HCT116 (cell line): Measurements from ENCODE around the gene TSPEAR. TPM values are rescaled to one million over a fixed set of nuclear protein-coding genes. Genes with fewer than 3 reads are reported as not detected.

Experiments used
- ATAC-seq: fragments of 200-7000 bp; cut with Tn5 transposase; 2 replicates; pipeline ENCODE4 v1.9.1; 2020; ENCODE audit warnings: mild to moderate bottlenecking, moderate library complexity
- BruUV-seq: library from RNA; stranded (reverse); fragments of 400-500 nt; replicated peaks from 2 replicates; lab custom pipeline; 2021; lab: Mats Ljungman, UMichigan
- CTCF ChIA-PET: fragments of 300-600 bp; sonication (Branson Sonifier 250); formaldehyde crosslinking; loops from one replicate; lab custom pipeline; 2021; ENCODE audit warnings: antibody characterized with exemption; lab: Charles Lee
- POLR2A ChIA-PET: fragments of 300-600, 350-600 bp; sonication (Branson Sonifier 250); formaldehyde crosslinking; loops from one replicate; lab custom pipeline; 2021; ENCODE audit warnings: antibody characterized with exemption; lab: Charles Lee
- RAD21 ChIA-PET, 2 experiments: fragments of 300-600 bp; sonication (Branson Sonifier 250); formaldehyde crosslinking; loops; one replicate each; lab custom pipeline; 2023; ENCODE audit warnings: low total read pairs in 2 of 2; ENCODE audit not compliant: uncharacterized antibody in 2 of 2, unreplicated experiment in 2 of 2, low non-redundant PET in 1 of 2; lab: Charles Lee
- DNase-seq: peaks from one replicate; pipeline ENCODE4 v3.0.0-alpha.2; 2010; ENCODE audit warnings: low read depth, low spot score
- H2AFZ ChIP-seq: fragments of 200-600 bp; shearing (Covaris generic), sonication (generic); 2 replicates; pipeline ENCODE4 v1.6.1; 2017; ENCODE audit warnings: low read depth, mixed run types, mixed read lengths, antibody characterized with exemption, low read length; ENCODE audit not compliant: poor library complexity, severe bottlenecking
- H3K27ac ChIP-seq: 2 replicates; pipeline ENCODE4 v1.5.1; 2012; ENCODE audit warnings: low read depth, low read length
- H3K27me3 ChIP-seq: fragments of 200-600 bp; sonication (generic); 2 replicates; pipeline ENCODE4 v1.6.1; 2016; ENCODE audit warnings: mixed run types, low read length, mixed read lengths; ENCODE audit not compliant: insufficient read depth
- H3K36me3 ChIP-seq, 2 experiments: fragments of 200-500 bp in 1 of 2; fragments of 200-600 bp in 1 of 2; sonication (Bioruptor generic) in 1 of 2; sonication (generic) in 1 of 2; 2 replicates each; pipeline versions ENCODE4 v1.5.1 to v1.6.1; 2014 to 2016; ENCODE audit warnings: low read length in 2 of 2, inconsistent platforms in 1 of 2, mixed read lengths in 1 of 2, mixed run types in 1 of 2; ENCODE audit not compliant: insufficient read depth in 2 of 2, control insufficient read depth in 1 of 2
- H3K4me1 ChIP-seq, 2 experiments: fragments of 200-600 bp in 1 of 2; sonication (generic) in 1 of 2; 2 replicates each; pipeline versions ENCODE4 v1.5.1 to v1.6.1; 2012 to 2017; ENCODE audit warnings: low read length in 2 of 2, inconsistent platforms in 1 of 2, mild to moderate bottlenecking in 1 of 2, mixed read lengths in 1 of 2, mixed run types in 1 of 2, moderate library complexity in 1 of 2; ENCODE audit not compliant: insufficient read depth in 2 of 2, control insufficient read depth in 1 of 2
- H3K4me2 ChIP-seq: fragments of 200-600 bp; sonication (generic); 2 replicates; pipeline ENCODE4 v1.6.1; 2017; ENCODE audit warnings: mixed run types, low read length, mixed read lengths
- H3K4me3 ChIP-seq, 2 experiments: fragments of 200-600 bp in 1 of 2; sonication (generic) in 1 of 2; replicated peaks in 1 of 2; 2 replicates each; pipeline ENCODE4 v1.5.1; 2011 to 2016; ENCODE audit warnings: low read length in 2 of 2, control low read depth in 1 of 2, low read depth in 1 of 2, mild to moderate bottlenecking in 1 of 2, mixed read lengths in 1 of 2, mixed run types in 1 of 2
- H3K79me2 ChIP-seq: fragments of 200-600 bp; sonication (generic); 2 replicates; pipeline ENCODE4 v1.6.1; 2017; ENCODE audit warnings: mild to moderate bottlenecking, mixed run types, low read length, moderate library complexity, mixed read lengths; ENCODE audit not compliant: insufficient read depth
- H3K9ac ChIP-seq: fragments of 200-600 bp; sonication (generic); 2 replicates; pipeline ENCODE4 v1.6.1; 2016; ENCODE audit warnings: low read length, mixed read lengths
- H3K9me2 ChIP-seq: fragments of 200-600 bp; sonication (generic), shearing (Covaris generic); 2 replicates; pipeline ENCODE4 v1.6.1; 2017; ENCODE audit warnings: mixed run types, mild to moderate bottlenecking, moderate library complexity; ENCODE audit not compliant: insufficient read depth
- H3K9me3 ChIP-seq, 2 experiments: fragments of 200-500 bp in 1 of 2; fragments of 200-600 bp in 1 of 2; sonication (Bioruptor generic) in 1 of 2; sonication (generic) in 1 of 2; 2 replicates each; pipeline ENCODE4 v1.6.1; 2014 to 2017; ENCODE audit warnings: low read length in 2 of 2, mixed read lengths in 2 of 2, inconsistent platforms in 1 of 2, low read depth in 1 of 2, mild to moderate bottlenecking in 1 of 2, mixed run types in 1 of 2, moderate library complexity in 1 of 2; ENCODE audit not compliant: control insufficient read depth in 1 of 2, insufficient read depth in 1 of 2
- H4K20me1 ChIP-seq: fragments of 200-600 bp; sonication (generic), shearing (Covaris generic); 2 replicates; pipeline ENCODE4 v1.6.1; 2017; ENCODE audit warnings: mixed run types, mild to moderate bottlenecking, moderate library complexity; ENCODE audit not compliant: insufficient read depth
- CBX3 ChIP-seq: IDR thresholded peaks from 2 replicates; pipeline ENCODE4 v1.6.1; 2012; ENCODE audit warnings: low read depth
- ELF1 ChIP-seq: IDR thresholded peaks from 2 replicates; pipeline ENCODE4 v1.6.1; 2012; ENCODE audit warnings: low read depth, borderline replicate concordance
- EZH2phosphoT487 ChIP-seq: fragments of 200-600 bp; IDR thresholded peaks from 2 replicates; pipeline ENCODE4 v1.6.1; 2018; ENCODE audit warnings: antibody characterized with exemption, borderline replicate concordance
- FOSL1 ChIP-seq: IDR thresholded peaks from 2 replicates; pipeline ENCODE4 v1.6.1; 2012; ENCODE audit warnings: low read depth
- POLR2AphosphoS5 ChIP-seq: IDR thresholded peaks from 2 replicates; pipeline ENCODE4 v1.6.1; 2011; ENCODE audit warnings: mild to moderate bottlenecking, low read depth, low read length, moderate library complexity
- RAD21 ChIP-seq: IDR thresholded peaks from 2 replicates; pipeline ENCODE4 v1.6.1; 2012; ENCODE audit warnings: low read depth, mild to moderate bottlenecking
- SIN3A ChIP-seq: IDR thresholded peaks from 2 replicates; pipeline ENCODE4 v1.6.1; 2012; ENCODE audit warnings: low read depth
- SP1 ChIP-seq: IDR thresholded peaks from 2 replicates; pipeline ENCODE4 v1.6.1; 2012; ENCODE audit warnings: low read depth
- TCF7L2 ChIP-seq: IDR thresholded peaks from 2 replicates; pipeline ENCODE4 v1.7.0; 2011; ENCODE audit warnings: borderline replicate concordance, inconsistent platforms; ENCODE audit not compliant: insufficient read depth, insufficient read length; ENCODE audit errors: extremely low read depth
- YY1 ChIP-seq: IDR thresholded peaks from 2 replicates; pipeline ENCODE4 v1.6.1; 2011; ENCODE audit warnings: low read length, low read depth, moderate library complexity, mild to moderate bottlenecking; ENCODE audit not compliant: insufficient replicate concordance; ENCODE audit errors: extremely low read depth
- ZFX ChIP-seq: fragments of 450-650 bp; IDR thresholded peaks from 2 replicates; pipeline ENCODE4 v1.6.1; 2017
- ZNF274 ChIP-seq: fragments of 200-500 bp; sonication (Bioruptor generic); IDR thresholded peaks from 2 replicates; pipeline ENCODE4 v1.6.1; 2014; ENCODE audit warnings: mild to moderate bottlenecking, low read depth, low read length, inconsistent platforms
- intact Hi-C: fragments of 100-400 bp; cut with micrococcal nuclease; formaldehyde crosslinking; loops from 2 replicates; pipeline ENCODE4 v1.10.0; 2022
- total RNA-seq: library from RNA; stranded (reverse); gene quantifications from one replicate; pipeline ENCODE4 v1.2.1, GENCODE V29; 2021; ENCODE audit not compliant: unreplicated experiment
- TF ChIP-seq, protein P1 (sequence below): IDR thresholded peaks from 2 replicates; pipeline ENCODE4 v1.6.1; 2012
- TF ChIP-seq, protein P2 (sequence below), 3 experiments: fragments of 200-600 bp in 1 of 3; sonication (generic) in 1 of 3; IDR thresholded peaks in 2 of 3; conservative IDR thresholded peaks in 1 of 3; 2 replicates each; pipeline ENCODE4 v1.5.1; 2012 to 2017; ENCODE audit warnings: low read depth in 2 of 3, low read length in 2 of 3, antibody characterized with exemption in 1 of 3, borderline replicate concordance in 1 of 3, control low read depth in 1 of 3, mild to moderate bottlenecking in 1 of 3, mixed read lengths in 1 of 3, mixed run types in 1 of 3, moderate library complexity in 1 of 3; ENCODE audit not compliant: insufficient read depth in 1 of 3
- TF ChIP-seq, protein P3 (sequence below): IDR thresholded peaks from 2 replicates; pipeline ENCODE4 v1.6.1; 2011; ENCODE audit warnings: mild to moderate bottlenecking, low read length, moderate library complexity; ENCODE audit not compliant: insufficient replicate concordance; ENCODE audit errors: extremely low read depth
- TF ChIP-seq, protein P4 (sequence below): IDR thresholded peaks from 2 replicates; pipeline ENCODE4 v1.6.1; 2012
- TF ChIP-seq, protein P5 (sequence below): IDR thresholded peaks from 2 replicates; pipeline ENCODE4 v1.6.1; 2012; ENCODE audit warnings: low read depth

Gene TSPEAR
- total RNA-seq, 1 experiment from 2014 or later, result not detected

DNA sequence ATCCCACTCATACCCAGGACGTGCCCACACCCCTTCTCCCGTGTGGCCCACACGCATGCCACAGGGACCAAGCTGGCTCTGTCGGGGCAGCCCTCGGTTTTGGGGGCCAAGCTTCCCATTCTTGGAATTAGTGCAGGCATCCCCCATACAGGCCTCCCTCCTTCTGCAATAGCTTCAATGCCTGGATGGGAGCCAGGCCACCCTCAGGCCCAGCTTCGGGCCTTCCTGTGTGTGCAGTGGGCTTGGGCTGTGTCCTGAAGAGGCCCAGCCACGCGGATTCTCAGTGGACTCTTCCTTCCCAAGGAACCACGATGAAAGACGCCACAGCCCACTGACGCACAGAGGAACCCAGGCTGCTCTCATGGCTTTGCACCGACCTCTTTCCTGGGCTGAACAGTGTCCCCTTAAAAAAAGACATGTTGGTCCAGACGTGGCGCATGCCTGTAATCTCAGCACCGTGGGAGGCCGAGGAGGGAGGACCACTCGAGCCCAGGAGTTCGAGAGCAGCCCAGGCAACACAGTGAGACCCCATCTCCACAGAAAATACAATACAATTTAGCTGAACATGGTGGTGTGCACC, 61.8 kb downstream of the TSPEAR start:
- Histone ChIP-seq H3K27me3 (no peaks in the 10 kb centered on the region), H3K4me3 (no peak overlapping the region), H3K9me2 (no peaks in the 10 kb centered on the region), H3K9ac (no peak overlapping the region), H2AFZ (no peak overlapping the region), H3K4me2 (no peak overlapping the region), H3K27ac (no peak overlapping the region), H3K9me3 (peaks cover 0 to 6% of the 10 kb centered on the region in 2 experiments; a peak in 1 of 4 replicates), H3K36me3 (no peaks in the 10 kb centered on the region), H3K79me2 (no peaks in the 10 kb centered on the region), H3K4me1 (no peaks in the 10 kb centered on the region), H4K20me1 (no peaks in the 10 kb centered on the region)
- ChIA-PET RAD21 (no interaction called here), POLR2A (no interaction called here), CTCF (no interaction called here)
- ATAC-seq (no peak), DNase-seq (no peak)
- intact Hi-C loops, result no loop called here
- no peak for TF ChIP-seq SP1
- TF ChIP-seq, protein P1, sequence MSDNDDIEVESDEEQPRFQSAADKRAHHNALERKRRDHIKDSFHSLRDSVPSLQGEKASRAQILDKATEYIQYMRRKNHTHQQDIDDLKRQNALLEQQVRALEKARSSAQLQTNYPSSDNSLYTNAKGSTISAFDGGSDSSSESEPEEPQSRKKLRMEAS, result no peak
- TF ChIP-seq ELF1, result no peak
- TF ChIP-seq RAD21, result no peak
- TF ChIP-seq, protein P2, sequence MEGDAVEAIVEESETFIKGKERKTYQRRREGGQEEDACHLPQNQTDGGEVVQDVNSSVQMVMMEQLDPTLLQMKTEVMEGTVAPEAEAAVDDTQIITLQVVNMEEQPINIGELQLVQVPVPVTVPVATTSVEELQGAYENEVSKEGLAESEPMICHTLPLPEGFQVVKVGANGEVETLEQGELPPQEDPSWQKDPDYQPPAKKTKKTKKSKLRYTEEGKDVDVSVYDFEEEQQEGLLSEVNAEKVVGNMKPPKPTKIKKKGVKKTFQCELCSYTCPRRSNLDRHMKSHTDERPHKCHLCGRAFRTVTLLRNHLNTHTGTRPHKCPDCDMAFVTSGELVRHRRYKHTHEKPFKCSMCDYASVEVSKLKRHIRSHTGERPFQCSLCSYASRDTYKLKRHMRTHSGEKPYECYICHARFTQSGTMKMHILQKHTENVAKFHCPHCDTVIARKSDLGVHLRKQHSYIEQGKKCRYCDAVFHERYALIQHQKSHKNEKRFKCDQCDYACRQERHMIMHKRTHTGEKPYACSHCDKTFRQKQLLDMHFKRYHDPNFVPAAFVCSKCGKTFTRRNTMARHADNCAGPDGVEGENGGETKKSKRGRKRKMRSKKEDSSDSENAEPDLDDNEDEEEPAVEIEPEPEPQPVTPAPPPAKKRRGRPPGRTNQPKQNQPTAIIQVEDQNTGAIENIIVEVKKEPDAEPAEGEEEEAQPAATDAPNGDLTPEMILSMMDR (IDR thresholded peaks at IDR 0.05 in 2 of 3, conservative IDR thresholded peaks at IDR 0.05 in 1 of 3; ENCODE audit: borderline replicate concordance in 1 of 3, insufficient read depth in 1 of 3, low read depth in 2 of 3, low read length in 2 of 3), result no peak
- no peak for TF ChIP-seq ZNF274
- TF ChIP-seq, protein P3, sequence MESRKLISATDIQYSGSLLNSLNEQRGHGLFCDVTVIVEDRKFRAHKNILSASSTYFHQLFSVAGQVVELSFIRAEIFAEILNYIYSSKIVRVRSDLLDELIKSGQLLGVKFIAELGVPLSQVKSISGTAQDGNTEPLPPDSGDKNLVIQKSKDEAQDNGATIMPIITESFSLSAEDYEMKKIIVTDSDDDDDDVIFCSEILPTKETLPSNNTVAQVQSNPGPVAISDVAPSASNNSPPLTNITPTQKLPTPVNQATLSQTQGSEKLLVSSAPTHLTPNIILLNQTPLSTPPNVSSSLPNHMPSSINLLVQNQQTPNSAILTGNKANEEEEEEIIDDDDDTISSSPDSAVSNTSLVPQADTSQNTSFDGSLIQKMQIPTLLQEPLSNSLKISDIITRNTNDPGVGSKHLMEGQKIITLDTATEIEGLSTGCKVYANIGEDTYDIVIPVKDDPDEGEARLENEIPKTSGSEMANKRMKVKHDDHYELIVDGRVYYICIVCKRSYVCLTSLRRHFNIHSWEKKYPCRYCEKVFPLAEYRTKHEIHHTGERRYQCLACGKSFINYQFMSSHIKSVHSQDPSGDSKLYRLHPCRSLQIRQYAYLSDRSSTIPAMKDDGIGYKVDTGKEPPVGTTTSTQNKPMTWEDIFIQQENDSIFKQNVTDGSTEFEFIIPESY, result no peak
- no peak for TF ChIP-seq CBX3
- TF ChIP-seq YY1, result no peak
- TF ChIP-seq EZH2phosphoT487, result no peak
- TF ChIP-seq FOSL1, result no peak
- TF ChIP-seq POLR2AphosphoS5, result no peak
- TF ChIP-seq, protein P4, sequence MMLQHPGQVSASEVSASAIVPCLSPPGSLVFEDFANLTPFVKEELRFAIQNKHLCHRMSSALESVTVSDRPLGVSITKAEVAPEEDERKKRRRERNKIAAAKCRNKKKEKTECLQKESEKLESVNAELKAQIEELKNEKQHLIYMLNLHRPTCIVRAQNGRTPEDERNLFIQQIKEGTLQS, result no peak
- no peak for TF ChIP-seq SIN3A
- no peak for TF ChIP-seq TCF7L2
- TF ChIP-seq ZFX, result no peak
- TF ChIP-seq, protein P5, sequence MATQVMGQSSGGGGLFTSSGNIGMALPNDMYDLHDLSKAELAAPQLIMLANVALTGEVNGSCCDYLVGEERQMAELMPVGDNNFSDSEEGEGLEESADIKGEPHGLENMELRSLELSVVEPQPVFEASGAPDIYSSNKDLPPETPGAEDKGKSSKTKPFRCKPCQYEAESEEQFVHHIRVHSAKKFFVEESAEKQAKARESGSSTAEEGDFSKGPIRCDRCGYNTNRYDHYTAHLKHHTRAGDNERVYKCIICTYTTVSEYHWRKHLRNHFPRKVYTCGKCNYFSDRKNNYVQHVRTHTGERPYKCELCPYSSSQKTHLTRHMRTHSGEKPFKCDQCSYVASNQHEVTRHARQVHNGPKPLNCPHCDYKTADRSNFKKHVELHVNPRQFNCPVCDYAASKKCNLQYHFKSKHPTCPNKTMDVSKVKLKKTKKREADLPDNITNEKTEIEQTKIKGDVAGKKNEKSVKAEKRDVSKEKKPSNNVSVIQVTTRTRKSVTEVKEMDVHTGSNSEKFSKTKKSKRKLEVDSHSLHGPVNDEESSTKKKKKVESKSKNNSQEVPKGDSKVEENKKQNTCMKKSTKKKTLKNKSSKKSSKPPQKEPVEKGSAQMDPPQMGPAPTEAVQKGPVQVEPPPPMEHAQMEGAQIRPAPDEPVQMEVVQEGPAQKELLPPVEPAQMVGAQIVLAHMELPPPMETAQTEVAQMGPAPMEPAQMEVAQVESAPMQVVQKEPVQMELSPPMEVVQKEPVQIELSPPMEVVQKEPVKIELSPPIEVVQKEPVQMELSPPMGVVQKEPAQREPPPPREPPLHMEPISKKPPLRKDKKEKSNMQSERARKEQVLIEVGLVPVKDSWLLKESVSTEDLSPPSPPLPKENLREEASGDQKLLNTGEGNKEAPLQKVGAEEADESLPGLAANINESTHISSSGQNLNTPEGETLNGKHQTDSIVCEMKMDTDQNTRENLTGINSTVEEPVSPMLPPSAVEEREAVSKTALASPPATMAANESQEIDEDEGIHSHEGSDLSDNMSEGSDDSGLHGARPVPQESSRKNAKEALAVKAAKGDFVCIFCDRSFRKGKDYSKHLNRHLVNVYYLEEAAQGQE, result no peak
- BruUV-seq, result no TSS peak
